ENCODE measurements around the gene ABHD5. TPM values are rescaled to one million over a fixed set of nuclear protein-coding genes. Genes with fewer than 3 reads are reported as not detected.

ABHD5 gene
- polyA plus RNA-seq, 1 of the 3 experiments (the other 2 are of a cell fraction), result 10.4 TPM

DNA sequence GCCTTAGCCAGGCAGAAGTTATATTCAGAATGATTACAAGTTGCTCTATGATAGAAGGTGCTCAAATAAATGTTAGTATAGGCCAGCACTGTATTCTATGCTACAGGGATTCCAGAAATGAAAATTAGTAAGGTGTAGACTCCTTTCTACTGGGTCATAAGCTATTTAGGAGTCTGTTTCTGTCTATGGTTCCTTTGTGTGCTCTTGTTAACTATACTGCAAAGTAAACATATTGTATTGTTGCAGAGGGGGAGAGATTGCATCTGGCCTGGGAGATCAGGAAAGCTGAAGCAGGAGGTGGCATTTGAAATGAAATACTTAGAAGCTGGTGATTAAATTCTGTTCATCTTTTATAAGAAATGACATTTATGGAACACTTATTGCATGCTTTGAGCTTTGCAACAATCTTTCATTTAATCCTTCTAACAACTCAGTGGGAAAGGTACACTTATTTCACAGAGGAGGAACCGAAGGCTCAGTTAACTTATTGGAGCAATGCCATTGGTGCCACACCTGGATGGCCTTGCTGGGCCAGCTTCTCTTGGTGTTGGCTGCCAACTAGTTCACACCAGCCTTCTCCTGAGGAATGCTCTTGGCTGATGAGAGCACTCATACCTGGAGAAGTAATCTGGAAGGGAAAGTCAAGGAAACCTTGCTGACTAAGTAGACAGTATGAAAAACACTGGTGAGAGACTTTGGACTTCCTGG lies 39.1 kb downstream of the ABHD5 start:
- no peak overlapping the region for H3K27ac ChIP-seq (ENCODE audit: low read depth in 2 of 2, low read length in 1 of 2)
- H3K4me2 ChIP-seq, result no peak overlapping the region
- no peaks in the 10 kb centered on the region for H3K9me2 ChIP-seq
- H3F3A ChIP-seq (replicated peaks; ENCODE audit: insufficient read depth), result no peaks in the 10 kb centered on the region
- H3K4me1 ChIP-seq (ENCODE audit: control insufficient read depth in 1 of 2, insufficient read depth in 2 of 2, low read depth in 1 of 2, low read length in 1 of 2), result 0 out of 4 replicates have a peak, but pooled peaks cover 0 to 4% of the 10 kb centered on the region in 2 experiments
- ChIA-PET POLR2A (no interaction called here), CTCF (interaction anchor here (1.0 kb wide), 1 partner anchor 27 kb away, joined by 3 read pairs; no protein-coding TSS in a partner anchor)
- no peak overlapping the region for H3K4me3 ChIP-seq (ENCODE audit: low read depth in 2 of 2, low read length in 1 of 2)
- DNase-seq, result no peak
- 90% methylated on average over 1 of the region's 1 CpG for WGBS (ENCODE audit: low lambda C conversion rate)
- H3K9ac ChIP-seq, result no peak overlapping the region
- H3K36me3 ChIP-seq (replicated peaks in 1 of 2; ENCODE audit: control insufficient read depth in 1 of 2, insufficient read depth in 2 of 2, low read length in 1 of 2), result no peaks in the 10 kb centered on the region
- no peak overlapping the region for H2AFZ ChIP-seq (ENCODE audit: low read depth)
- TF ChIP-seq FOXM1 (IDR thresholded peaks at IDR 0.05; ENCODE audit: low read depth) (no peak), MEF2A (IDR thresholded peaks at IDR 0.05; ENCODE audit: borderline replicate concordance, low read depth) (no peak), GABPA (IDR thresholded peaks at IDR 0.05; ENCODE audit: low read depth) (no peak), NRF1 (IDR thresholded peaks at IDR 0.05; ENCODE audit: low read depth, low read length) (no peak), SMC3 (IDR thresholded peaks at IDR 0.05; ENCODE audit: low read depth, low read length) (no peak), TAF1 (IDR thresholded peaks at IDR 0.05; ENCODE audit: borderline replicate concordance, low read depth, low read length) (no peak), POLR2AphosphoS5 (IDR thresholded peaks at IDR 0.05; ENCODE audit: low read depth, low read length) (no peak), TEAD4 (IDR thresholded peaks at IDR 0.05; ENCODE audit: borderline replicate concordance, insufficient read depth) (no peak), NFIC (IDR thresholded peaks at IDR 0.05; ENCODE audit: borderline replicate concordance) (no peak), SIN3A (IDR thresholded peaks at IDR 0.05; ENCODE audit: borderline replicate concordance, low read depth, low read length) (no peak), YY1 (IDR thresholded peaks at IDR 0.05; ENCODE audit: low read depth) (no peak), RCOR1 (IDR thresholded peaks at IDR 0.05; ENCODE audit: low read length) (no peak), EZH2phosphoT487 (IDR thresholded peaks at IDR 0.05; ENCODE audit: borderline replicate concordance, low read depth) (no peak), FOXJ3 (CRISPR knock-in tag; IDR thresholded peaks at IDR 0.05) (no peak), RFX5 (IDR thresholded peaks at IDR 0.05; ENCODE audit: low read length) (no peak)
- TF ChIP-seq, protein P1, sequence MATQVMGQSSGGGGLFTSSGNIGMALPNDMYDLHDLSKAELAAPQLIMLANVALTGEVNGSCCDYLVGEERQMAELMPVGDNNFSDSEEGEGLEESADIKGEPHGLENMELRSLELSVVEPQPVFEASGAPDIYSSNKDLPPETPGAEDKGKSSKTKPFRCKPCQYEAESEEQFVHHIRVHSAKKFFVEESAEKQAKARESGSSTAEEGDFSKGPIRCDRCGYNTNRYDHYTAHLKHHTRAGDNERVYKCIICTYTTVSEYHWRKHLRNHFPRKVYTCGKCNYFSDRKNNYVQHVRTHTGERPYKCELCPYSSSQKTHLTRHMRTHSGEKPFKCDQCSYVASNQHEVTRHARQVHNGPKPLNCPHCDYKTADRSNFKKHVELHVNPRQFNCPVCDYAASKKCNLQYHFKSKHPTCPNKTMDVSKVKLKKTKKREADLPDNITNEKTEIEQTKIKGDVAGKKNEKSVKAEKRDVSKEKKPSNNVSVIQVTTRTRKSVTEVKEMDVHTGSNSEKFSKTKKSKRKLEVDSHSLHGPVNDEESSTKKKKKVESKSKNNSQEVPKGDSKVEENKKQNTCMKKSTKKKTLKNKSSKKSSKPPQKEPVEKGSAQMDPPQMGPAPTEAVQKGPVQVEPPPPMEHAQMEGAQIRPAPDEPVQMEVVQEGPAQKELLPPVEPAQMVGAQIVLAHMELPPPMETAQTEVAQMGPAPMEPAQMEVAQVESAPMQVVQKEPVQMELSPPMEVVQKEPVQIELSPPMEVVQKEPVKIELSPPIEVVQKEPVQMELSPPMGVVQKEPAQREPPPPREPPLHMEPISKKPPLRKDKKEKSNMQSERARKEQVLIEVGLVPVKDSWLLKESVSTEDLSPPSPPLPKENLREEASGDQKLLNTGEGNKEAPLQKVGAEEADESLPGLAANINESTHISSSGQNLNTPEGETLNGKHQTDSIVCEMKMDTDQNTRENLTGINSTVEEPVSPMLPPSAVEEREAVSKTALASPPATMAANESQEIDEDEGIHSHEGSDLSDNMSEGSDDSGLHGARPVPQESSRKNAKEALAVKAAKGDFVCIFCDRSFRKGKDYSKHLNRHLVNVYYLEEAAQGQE (IDR thresholded peaks at IDR 0.05; ENCODE audit: low read depth, low read length), result no peak
- TF ChIP-seq, protein P2, sequence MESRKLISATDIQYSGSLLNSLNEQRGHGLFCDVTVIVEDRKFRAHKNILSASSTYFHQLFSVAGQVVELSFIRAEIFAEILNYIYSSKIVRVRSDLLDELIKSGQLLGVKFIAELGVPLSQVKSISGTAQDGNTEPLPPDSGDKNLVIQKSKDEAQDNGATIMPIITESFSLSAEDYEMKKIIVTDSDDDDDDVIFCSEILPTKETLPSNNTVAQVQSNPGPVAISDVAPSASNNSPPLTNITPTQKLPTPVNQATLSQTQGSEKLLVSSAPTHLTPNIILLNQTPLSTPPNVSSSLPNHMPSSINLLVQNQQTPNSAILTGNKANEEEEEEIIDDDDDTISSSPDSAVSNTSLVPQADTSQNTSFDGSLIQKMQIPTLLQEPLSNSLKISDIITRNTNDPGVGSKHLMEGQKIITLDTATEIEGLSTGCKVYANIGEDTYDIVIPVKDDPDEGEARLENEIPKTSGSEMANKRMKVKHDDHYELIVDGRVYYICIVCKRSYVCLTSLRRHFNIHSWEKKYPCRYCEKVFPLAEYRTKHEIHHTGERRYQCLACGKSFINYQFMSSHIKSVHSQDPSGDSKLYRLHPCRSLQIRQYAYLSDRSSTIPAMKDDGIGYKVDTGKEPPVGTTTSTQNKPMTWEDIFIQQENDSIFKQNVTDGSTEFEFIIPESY (IDR thresholded peaks at IDR 0.05; ENCODE audit: borderline replicate concordance, low read depth), result no peak
- TF ChIP-seq, protein P3, sequence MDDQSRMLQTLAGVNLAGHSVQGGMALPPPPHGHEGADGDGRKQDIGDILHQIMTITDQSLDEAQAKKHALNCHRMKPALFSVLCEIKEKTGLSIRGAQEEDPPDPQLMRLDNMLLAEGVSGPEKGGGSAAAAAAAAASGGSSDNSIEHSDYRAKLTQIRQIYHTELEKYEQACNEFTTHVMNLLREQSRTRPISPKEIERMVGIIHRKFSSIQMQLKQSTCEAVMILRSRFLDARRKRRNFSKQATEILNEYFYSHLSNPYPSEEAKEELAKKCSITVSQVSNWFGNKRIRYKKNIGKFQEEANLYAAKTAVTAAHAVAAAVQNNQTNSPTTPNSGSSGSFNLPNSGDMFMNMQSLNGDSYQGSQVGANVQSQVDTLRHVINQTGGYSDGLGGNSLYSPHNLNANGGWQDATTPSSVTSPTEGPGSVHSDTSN (IDR thresholded peaks at IDR 0.05), result no peak
- TF ChIP-seq, protein P4, sequence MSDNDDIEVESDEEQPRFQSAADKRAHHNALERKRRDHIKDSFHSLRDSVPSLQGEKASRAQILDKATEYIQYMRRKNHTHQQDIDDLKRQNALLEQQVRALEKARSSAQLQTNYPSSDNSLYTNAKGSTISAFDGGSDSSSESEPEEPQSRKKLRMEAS (IDR thresholded peaks at IDR 0.05; ENCODE audit: low read depth), result no peak
- H3K27me3 ChIP-seq (ENCODE audit: insufficient read depth), result no peaks in the 10 kb centered on the region
- no peaks in the 10 kb centered on the region for H3K9me3 ChIP-seq
- H3K79me2 ChIP-seq (ENCODE audit: insufficient read depth), result no peaks in the 10 kb centered on the region
- H4K20me1 ChIP-seq (ENCODE audit: insufficient read depth), result no peaks in the 10 kb centered on the region
